Jurkat, Clone E6-1 (cell line): ENCODE data around the gene ST6GALNAC3.
"Not testable (repeated sequence)": the region's sequence is repeated elsewhere in the genome, so short reads cannot be mapped to it uniquely, and the experiment has no call there.

Source experiments
- DNase-seq: peaks from one replicate; pipeline ENCODE4 v3.0.0-alpha.2; 2011; ENCODE audit warnings: low read depth, low spot score
- H3K4me3 ChIP-seq: 2 replicates; pipeline ENCODE4 v1.5.1; 2011; ENCODE audit warnings: mild to moderate bottlenecking, low read length, control low read depth, moderate library complexity

The ST6GALNAC3 gene

GRCh38 chr1:76068953-76069561, 5.5 kb upstream of the ST6GALNAC3 start:
- no peak for DNase-seq
- no peak overlapping the region for H3K4me3 ChIP-seq

DNA sequence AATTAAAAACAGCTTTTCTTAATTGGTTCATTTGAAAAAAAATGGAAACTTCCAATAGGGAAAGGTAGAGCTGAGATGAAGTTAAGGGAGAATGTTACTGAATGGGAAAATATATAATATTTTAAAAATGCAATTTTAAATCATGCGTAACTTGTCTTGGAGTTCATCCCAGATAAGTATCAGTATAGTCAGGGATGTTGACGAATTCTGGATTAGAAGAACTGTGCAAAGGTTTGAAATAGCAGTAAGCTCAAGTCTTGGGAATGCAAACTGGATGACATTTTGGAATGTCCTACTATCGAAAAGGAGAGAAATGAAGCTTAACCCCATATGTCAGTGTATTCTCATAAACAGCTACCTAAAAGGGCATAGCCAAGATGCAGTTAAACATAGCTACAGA, 4.0 kb upstream of the ST6GALNAC3 start:
- H3K4me3 ChIP-seq = no peak overlapping the region
- no peak for DNase-seq

GRCh38 chr1:76073481-76073880, 1.1 kb upstream of the ST6GALNAC3 start:
- no peak for DNase-seq
- H3K4me3 ChIP-seq = no peak overlapping the region

DNA sequence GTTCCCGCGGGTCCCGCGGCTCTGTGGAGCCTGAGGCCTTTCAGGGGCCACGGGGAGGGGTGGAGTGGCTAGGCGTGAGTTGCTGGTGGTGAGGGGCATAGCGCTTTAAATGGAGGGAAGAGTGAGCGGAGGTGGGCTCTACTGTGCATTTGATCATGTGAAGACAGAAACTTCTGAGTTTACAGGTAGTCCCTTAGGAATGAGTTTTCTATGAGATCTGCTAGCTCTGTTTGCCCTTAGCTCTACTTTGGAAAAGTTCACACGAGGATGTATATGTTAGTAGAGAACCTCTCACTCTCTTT, 593 bp downstream of the ST6GALNAC3 start:
- DNase-seq = no peak
- no peak overlapping the region for H3K4me3 ChIP-seq

- no peak overlapping the region for H3K4me3 ChIP-seq
- no peak for DNase-seq
These were observed 1.3 kb downstream of the ST6GALNAC3 start for GRCh38 chr1:76075877-76076276.

GRCh38 chr1:76079475-76080227, 5.1 kb downstream of the ST6GALNAC3 start:
- no peak for DNase-seq
- no peak overlapping the region for H3K4me3 ChIP-seq

- no peak for DNase-seq
- no peak overlapping the region for H3K4me3 ChIP-seq
These were observed 6.1 kb downstream of the ST6GALNAC3 start for GRCh38 chr1:76080552-76081079.

- H3K4me3 ChIP-seq = no peak overlapping the region
- DNase-seq = no peak
These were observed 7.5 kb downstream of the ST6GALNAC3 start for GRCh38 chr1:76082062-76082461.

- H3K4me3 ChIP-seq = no peak overlapping the region
- no peak for DNase-seq
These were observed 8.6 kb downstream of the ST6GALNAC3 start for GRCh38 chr1:76083189-76083588.

DNA sequence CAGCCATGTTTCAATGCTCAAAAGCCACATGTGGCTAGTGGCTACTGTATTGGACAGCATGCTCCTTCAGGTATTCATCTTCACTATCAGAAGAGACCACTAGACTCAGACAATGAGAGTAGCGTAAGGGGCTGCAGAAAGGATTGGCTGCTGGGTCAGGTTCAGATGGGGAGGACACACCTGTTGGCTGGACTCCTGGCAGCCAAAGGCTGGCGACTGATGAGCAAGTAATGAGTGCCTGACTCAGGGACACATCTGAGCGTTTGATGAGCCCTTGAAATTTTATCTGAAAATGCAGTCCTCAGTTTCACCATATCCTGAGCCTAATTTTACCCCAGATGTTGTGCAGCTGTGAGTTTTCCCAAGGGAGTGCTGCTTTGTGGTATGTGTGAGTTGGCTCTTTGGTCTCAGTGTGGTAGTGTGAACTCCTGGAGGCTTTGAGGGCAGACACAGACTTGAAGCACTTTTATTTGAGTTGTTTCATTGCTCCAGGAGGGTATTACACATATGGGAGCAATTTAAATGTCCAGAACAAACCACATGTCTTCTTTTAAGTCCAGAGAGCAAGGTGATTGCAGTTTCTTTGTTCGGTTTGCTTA, 9.6 kb downstream of the ST6GALNAC3 start:
- no peak overlapping the region for H3K4me3 ChIP-seq
- DNase-seq = no peak

- DNase-seq = no peak
- H3K4me3 ChIP-seq = no peak overlapping the region
These were observed 10.1 kb downstream of the ST6GALNAC3 start for GRCh38 chr1:76084685-76085084.

- no peak for DNase-seq
- no peak overlapping the region for H3K4me3 ChIP-seq
These were observed 11.6 kb downstream of the ST6GALNAC3 start for GRCh38 chr1:76086109-76086508.

DNA sequence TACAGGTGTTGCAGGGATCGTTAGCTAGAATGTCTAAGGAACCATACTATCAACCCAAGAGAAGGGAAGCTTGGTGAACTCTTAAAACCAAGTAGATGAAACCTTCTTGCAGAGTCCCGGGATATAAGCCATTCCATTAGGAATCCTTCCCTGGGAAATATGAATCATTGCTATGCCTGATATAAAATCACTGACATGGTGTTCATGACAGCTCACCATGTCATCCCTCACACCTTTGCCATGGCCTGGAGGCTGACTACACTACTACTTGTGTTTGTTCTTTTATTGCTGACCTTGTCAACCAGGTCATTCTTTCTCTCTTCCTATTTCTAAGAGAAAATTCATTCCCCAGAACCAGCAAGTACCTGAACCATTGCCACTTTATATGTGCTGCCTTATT, 12.1 kb downstream of the ST6GALNAC3 start:
- no peak overlapping the region for H3K4me3 ChIP-seq
- no peak for DNase-seq

GRCh38 chr1:76090283-76091203, 16.0 kb downstream of the ST6GALNAC3 start:
- DNase-seq = no peak
- H3K4me3 ChIP-seq = no peak overlapping the region

DNA sequence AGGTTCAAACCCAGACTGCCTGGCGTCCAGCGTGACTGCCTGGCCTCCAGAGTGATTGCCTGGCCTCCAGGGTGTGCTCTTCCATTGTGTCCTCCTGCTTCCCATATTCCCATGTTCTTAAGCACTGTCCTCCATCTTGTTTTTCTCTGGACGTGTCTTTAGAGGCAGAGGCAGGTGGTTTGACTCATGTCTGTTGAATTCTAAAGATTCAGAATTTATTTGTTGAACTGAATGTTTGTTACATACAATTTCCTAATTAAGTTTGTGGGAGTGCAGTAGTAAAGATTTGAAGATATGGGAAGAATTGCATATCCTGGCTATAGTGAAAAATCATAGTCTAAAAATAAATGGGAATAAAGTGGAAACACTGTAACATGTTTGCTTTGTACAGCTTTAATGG, 18.3 kb downstream of the ST6GALNAC3 start:
- no peak overlapping the region for H3K4me3 ChIP-seq
- no peak for DNase-seq

GRCh38 chr1:76093522-76094312, 19.2 kb downstream of the ST6GALNAC3 start:
- H3K4me3 ChIP-seq = no peak overlapping the region
- DNase-seq = no peak

GRCh38 chr1:76095802-76096201, 21.3 kb downstream of the ST6GALNAC3 start:
- no peak overlapping the region for H3K4me3 ChIP-seq
- no peak for DNase-seq

GRCh38 chr1:76097064-76097463, 22.5 kb downstream of the ST6GALNAC3 start:
- not testable (repeated sequence) for H3K4me3 ChIP-seq, DNase-seq

- DNase-seq = no peak
- H3K4me3 ChIP-seq = no peak overlapping the region
These were observed 24.3 kb downstream of the ST6GALNAC3 start for GRCh38 chr1:76098845-76099244.
